Amniotic epithelial cell (primary cell): ENCODE measurements around the gene GC.
A peak's percentile ranks its signal among the peaks of the same experiment; 100 is the strongest.
"Not testable (repeated sequence)": the region's sequence is repeated elsewhere in the genome, so short reads cannot be mapped to it uniquely, and the experiment has no call there.

Source experiments
- DNase-seq: peaks from one replicate; pipeline ENCODE4 v3.0.0-alpha.2; 2010; ENCODE audit warnings: low read depth

Gene GC

GRCh38 chr4:71765821-71766383 lies 18.0 kb downstream of the GC start:
- peak; percentile 41 for DNase-seq

GRCh38 chr4:71765350-71765749 lies 18.5 kb downstream of the GC start:
- peak; percentile 82 for DNase-seq

GRCh38 chr4:71752383-71753042 lies 31.4 kb downstream of the GC start:
- no peak for DNase-seq

GRCh38 chr4:71749008-71749594 lies 34.8 kb downstream of the GC start:
- no peak for DNase-seq

- DNase-seq, result peak; percentile 7
These were observed 37.5 kb downstream of the GC start for GRCh38 chr4:71746379-71746778.

GRCh38 chr4:71738782-71739181 lies 45.1 kb downstream of the GC start:
- not testable (repeated sequence) for DNase-seq

- DNase-seq, result peak; percentile 64
These were observed 51.2 kb downstream of the GC start for GRCh38 chr4:71732706-71733105.

GRCh38 chr4:71732066-71732465 lies 51.8 kb downstream of the GC start:
- DNase-seq, result no peak

- no peak for DNase-seq
These were observed 54.0 kb downstream of the GC start for GRCh38 chr4:71729856-71730255.

- peak; percentile 60 for DNase-seq
These were observed 70.2 kb downstream of the GC start for GRCh38 chr4:71713611-71714203.

- DNase-seq, result peak; percentile 48
These were observed 71.9 kb downstream of the GC start for GRCh38 chr4:71711985-71712348.

GRCh38 chr4:71711044-71711984 lies 72.6 kb downstream of the GC start:
- no peak for DNase-seq

- no peak for DNase-seq
These were observed 73.9 kb downstream of the GC start for GRCh38 chr4:71709961-71710360.

GRCh38 chr4:71698141-71698540 lies 85.7 kb downstream of the GC start:
- DNase-seq, result no peak

- DNase-seq, result peak; percentile 25
These were observed 86.8 kb downstream of the GC start for GRCh38 chr4:71697031-71697430.

GRCh38 chr4:71694961-71695360 lies 88.9 kb downstream of the GC start:
- DNase-seq, result no peak

GRCh38 chr4:71692963-71693362 lies 90.9 kb downstream of the GC start:
- DNase-seq, result no peak

- DNase-seq, result no peak
These were observed 91.7 kb downstream of the GC start for GRCh38 chr4:71692198-71692597.
